Fibroblast of skin of scalp (primary cell): Measurements from ENCODE around the gene MARCHF3. TPM values are rescaled to one million over a fixed set of nuclear protein-coding genes. Genes with fewer than 3 reads are reported as not detected.
"Not testable (repeated sequence)": the region's sequence is repeated elsewhere in the genome, so short reads cannot be mapped to it uniquely, and the experiment has no call there.

Experiments
- DNase-seq: peaks from one replicate; pipeline ENCODE4 v3.0.0-alpha.2; 2013
- polyA plus RNA-seq, 2 experiments: library from polyadenylated mRNA; unstranded; fragments of 120-200 nt; gene quantifications; one replicate each; pipeline ENCODE4 v1.2.1, GENCODE V29; 2013; ENCODE audit not compliant: insufficient read length in 2 of 2

Gene MARCHF3, protein sequence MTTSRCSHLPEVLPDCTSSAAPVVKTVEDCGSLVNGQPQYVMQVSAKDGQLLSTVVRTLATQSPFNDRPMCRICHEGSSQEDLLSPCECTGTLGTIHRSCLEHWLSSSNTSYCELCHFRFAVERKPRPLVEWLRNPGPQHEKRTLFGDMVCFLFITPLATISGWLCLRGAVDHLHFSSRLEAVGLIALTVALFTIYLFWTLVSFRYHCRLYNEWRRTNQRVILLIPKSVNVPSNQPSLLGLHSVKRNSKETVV
- 1.8 TPM for polyA plus RNA-seq (2013, experiment 1 of 2; ENCODE audit: insufficient read length)
- 1.4 TPM for polyA plus RNA-seq (2013, experiment 2 of 2; ENCODE audit: insufficient read length)

DNA sequence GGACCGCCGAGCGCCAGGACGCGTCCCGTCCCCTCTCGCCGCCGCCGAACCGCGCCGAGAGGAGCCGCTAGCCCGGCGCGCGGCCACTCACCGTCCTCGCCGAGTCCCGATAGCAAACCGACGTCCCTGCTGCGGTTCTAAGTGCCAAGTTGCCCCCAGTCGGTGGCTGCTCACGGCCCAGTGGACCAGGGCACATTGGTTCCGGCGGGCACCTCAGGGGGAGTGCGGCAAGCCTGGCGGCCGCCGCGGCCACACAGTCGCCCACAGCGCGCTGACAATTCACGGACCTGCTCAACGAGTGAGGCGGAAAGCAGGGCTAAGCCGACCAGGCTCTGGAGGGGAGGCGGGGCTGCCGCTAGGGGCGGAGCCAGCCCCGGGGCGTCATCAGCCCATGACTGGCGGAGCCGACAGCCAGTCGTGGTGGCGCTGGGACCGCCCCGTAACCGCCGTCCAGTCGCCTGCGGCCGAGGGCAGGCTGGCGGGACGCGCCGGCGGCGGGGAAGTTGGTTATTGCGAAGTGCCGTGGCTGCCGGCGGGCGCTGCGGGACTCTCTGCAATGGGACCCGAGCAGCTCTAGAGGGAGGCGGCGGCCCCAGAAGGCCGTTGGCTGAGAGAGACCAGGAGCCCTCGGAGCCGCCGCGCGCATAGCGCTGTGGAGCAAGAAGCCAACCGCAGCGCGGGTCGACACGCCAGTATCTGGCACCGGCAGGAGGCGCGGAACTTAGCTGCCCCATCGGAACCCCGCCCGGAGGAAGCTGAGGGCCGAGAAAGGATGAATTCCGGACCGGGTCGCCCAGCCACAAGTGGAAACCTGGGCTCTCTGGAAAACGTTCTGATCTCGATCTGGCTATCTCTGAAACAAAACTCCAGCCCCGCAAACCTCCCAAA, at the start of gene MARCHF3:
MARCHF3 (minus strand) TSS at position 300 of the 888 bp plus-strand sequence. CDS start 112,387 bp downstream, outside the sequence.
- peak; percentile 94 for DNase-seq

DNA sequence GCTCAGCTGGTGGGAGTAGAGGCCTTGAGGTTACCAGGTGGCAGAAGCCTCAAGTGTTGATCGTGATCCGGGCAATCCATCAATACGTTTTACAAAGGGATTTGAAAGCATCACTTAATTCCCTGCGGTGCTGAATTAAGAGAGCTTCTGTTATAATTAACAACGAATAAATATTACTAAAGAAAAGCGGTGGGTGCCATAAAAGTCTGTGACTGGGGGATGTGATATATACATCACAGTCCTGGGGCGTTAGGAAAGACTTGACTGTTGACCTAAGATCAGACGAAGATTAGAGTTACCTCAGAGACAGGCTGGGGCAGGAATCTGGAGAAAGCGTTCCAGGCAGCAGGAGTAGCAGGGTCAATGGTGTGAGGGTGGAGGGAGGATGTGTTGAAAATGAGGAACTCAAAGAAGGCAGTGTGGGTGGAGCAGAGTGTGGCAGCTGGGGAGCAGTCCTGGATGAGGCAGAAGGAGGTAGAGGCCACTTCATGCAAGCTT, 49.7 kb upstream of the MARCHF3 start:
- DNase-seq = no peak

DNA sequence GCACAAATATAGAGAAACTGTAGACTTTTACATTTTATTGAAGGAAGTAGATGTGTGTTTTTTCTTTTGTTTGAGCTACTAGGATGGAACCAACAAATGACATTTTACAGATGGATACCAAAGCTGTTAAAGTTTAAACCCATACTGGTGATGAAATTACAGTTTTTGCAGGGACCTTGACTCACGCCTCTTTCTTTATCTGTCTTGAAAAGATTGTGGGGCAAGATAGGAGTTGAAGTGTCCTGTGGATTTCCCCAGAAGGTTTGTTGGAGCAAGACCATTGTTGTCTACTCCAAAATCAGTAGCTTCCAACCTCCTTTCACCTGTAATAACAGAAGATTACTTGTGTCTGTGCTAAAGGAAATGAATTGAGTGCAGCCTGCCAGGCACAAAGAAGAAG, 47.0 kb upstream of the MARCHF3 start:
- DNase-seq = no peak

DNA sequence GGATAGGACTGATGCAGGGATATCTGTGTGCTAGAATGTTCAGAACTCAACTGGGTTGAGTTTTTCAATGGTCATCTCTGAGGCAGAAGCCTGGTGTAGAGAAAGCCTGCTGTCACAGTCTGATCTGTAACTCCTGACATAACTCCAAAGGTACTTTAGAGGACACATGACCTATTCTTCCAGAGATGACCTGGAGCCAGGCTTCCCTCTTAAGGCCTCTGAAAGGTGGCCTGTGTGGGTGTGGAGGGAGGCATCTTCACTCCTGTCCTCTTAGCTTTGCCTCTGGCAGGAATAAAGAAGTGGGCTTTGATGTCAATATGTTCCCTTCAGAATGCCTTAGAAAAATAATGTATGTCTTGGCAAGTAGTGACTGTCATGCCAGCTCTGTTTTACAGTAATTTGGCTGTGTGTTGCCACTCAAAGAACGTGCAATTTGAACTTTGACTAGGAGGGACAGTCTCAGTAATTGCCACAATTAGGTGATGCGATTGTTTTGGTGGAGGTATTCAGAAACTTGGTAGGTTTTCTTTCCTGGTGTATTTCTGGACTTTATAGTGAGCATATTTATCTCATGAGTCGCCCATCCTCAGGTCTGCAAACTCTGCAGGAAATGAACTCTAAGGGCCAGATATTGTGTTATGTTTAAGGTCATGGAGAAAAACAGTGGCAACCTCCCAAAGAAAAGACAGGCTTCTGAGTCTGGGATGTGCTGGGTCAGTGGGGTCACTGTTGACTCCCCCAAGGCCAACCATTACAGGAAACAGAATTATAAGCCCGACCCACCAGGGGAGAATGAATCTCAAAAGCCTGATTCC, 46.2 kb upstream of the MARCHF3 start:
- DNase-seq = peak; percentile 28

DNA sequence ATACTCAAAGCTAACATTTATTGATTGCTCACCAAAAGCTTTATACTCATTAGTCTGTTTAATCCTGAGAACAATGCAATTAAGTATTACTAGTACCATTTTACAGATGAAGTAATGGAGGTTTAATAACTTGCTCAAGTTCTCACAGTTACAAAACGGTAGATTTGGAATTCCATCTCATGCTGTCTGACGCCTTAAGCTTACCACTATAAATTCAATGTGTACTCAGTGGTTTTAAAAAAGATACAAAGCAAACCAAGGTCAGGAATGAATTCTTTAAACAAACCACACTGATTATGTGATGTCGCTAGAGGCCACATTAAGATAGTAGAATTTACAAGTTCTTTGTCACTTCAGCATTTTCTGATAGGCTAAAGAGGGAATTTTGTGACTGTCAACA, 44.1 kb upstream of the MARCHF3 start:
- DNase-seq = no peak

DNA sequence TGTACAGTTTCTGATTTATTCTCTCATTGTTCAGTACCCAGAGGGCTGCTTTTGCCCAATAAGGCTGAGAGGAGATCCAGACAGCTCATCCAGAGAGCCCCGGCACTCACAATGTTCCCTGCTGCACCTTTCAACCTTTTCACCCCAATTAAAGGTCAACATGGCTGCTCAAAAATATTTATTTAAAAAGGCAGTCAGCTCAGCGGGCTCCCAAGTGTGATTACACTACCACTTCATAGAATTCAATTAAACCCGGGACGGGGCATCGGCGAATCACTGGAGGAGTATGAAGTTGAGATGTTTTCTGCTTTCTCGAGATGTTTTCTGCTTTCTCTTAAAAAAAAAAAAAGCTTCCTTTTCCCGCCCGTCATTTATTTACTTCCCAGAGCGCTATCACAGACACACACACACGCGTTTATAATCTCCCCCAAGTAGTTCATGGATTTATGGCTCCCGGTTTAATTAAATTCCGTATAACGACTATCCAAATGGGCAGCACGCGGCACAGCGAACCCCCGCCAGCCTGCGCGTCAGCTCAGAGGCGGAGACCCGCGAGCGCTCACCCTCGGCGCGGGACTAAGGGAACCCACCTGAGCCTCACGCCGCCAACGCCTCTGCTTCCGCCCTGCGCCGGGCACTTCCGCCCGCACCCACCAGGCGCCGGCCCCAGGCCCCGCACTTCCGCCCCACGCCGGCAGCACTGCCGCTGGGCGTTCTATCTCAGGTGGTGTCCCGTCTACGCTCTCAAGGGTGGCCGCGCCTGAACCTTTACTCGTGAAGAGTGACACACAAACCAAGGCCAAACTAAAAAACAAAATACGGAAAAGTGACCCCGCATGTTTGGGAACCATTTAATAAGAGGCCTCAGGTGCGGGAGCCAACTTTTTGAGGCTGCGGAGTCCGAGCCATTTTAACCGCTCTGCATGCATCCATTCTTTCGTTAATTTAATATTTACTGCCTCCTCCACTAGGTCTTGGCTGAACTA, 42.8 kb upstream of the MARCHF3 start, which contains the start of gene C5orf63:
C5orf63 (minus strand) TSS at position 642 of the 986 bp plus-strand sequence. CDS start 14,507 bp downstream, outside the sequence.
- no peak for DNase-seq

DNA sequence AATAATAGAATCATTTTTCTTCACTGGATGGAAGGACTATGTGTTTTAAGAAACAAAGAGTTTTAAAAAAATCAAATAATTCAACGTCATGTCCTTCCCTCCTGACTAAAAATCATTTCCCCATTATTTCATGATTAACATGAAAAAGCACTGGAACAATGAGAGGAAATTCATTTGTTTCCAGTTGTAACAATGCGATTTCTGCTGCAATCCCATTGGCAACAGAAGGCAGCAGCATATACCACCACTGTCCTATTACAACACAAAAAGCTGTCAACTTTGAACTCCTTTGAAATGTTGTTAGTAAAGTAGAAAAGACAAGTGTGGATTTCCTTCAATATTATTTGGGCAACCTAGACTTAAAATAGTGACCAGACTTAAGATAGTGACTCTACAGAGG, 39.9 kb upstream of the MARCHF3 start:
- no peak for DNase-seq

DNA sequence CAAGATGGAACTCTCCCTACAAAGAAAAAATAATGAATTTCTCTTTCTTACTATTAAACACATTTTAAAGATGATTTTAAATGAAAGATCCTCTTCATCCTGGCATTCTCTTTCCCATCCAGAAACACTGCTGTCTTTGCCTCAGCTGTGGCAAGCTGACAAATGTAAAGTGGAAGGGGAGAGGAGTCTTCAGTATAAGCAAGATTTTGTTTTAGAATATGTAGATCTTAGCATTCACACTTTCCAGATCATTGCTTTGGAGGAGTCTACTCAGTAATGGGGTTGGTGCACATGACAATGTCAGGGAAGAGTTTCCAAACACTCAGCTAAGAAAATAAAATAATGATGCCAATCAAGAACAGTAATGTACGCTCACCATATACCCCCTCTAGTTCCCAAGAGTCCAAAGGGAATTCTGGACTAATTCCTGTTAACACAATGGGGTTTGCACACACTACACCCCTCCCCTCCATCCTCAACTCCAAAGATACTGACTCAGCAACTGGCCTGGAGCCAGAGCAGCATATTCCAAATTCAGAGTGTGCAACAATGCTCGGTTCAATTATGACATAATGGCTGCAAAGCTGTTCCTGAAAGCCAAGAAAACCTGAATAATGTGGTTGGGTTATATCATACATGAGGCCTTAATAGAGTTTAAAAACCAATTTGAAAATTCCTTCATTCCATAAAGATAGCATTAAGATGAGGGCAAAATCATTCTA, 38.3 kb upstream of the MARCHF3 start:
- DNase-seq = peak; percentile 89

DNA sequence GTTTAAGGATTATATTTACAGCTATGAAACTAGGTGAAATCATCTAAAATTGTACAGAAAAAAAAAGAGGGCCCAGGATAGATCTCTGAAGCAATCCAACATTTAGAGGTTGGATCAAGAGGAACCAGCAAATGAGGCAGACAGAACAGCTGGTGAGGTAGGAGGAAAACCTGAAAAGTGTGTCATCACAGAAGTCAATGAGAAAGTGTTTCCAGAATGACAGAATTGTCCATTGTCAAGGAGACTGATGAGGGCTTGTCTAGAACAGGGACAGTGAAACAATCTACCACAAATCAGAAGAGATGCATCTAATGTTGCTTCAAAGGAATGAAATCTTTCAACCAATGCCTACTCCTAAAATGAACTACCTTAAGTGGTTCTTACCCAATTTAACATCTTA, 36.4 kb upstream of the MARCHF3 start:
- DNase-seq = no peak

DNA sequence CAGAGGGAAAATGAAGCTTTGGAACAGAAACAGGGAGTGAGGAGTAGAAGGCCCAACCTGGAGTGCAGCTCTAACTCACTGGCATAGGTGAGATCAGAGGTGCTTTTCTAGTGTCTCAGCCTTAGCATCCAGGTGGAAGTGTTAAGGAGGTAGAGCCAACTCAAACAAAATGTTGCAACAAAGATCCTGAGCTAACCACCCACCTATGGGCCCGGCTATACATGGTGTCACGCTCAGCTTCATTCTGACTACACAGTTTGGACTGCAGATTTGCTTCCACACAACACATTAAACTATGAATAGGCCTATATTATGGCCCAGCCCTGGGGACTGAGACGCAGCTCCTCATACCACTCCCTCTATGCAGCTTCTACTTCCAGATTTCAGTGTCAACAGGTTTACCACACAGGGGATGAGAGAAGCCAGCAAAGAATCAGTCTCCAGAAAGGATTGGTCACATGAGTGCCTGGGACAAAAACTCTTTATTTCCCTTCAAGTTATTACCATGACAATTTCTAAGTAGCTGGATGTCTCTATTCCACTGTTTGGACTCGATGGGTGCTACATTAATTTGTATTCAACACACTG, 34.0 kb upstream of the MARCHF3 start:
- no peak for DNase-seq

DNA sequence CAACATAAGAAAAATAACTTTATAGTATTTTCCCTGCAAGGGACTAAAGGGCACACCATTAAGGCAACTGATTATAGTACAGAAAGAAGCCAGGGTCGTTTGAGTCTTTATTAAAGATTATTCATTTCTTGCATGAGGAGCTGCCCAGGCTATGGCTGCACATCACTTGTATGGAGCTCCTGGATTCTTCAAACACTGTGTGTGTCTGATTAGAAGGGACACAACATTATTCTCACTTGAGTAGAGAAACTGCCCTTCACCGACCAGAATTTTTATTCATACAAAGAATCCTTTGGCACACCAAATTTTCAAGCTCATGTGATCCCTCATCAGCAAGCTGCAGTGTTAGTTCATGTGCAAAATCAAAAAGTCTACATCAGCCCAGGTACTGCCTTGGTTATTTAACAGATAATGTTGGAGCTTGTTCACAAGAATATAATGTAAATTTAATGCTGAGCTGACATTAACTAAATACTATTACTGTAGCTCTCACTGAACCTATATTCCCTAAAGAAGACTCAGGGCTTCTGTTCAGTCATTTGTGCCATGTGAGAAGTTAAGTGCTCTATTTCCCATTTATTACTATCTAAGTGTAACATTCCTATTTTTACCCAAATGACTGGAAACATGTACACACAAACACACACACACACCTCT, 33.0 kb upstream of the MARCHF3 start:
- no peak for DNase-seq

DNA sequence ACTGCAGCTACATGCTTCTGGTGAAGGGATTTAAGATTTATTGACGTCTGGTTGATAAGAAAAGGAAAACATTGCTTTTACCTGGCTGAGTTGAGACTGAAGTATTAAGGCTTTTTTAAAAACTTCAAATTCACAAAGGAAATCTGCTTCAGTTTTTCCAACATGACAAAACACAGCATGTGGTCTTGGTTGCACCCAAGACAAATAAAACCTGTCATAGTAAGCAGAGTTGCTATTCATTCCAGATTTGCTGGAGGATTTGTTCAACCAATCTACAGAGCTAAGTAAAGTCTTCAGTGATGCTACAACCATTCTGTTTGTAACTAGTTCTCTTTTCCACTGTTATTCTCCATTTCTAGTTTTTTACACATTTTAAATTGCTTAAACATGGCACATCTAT, 31.6 kb upstream of the MARCHF3 start:
- no peak for DNase-seq

DNA sequence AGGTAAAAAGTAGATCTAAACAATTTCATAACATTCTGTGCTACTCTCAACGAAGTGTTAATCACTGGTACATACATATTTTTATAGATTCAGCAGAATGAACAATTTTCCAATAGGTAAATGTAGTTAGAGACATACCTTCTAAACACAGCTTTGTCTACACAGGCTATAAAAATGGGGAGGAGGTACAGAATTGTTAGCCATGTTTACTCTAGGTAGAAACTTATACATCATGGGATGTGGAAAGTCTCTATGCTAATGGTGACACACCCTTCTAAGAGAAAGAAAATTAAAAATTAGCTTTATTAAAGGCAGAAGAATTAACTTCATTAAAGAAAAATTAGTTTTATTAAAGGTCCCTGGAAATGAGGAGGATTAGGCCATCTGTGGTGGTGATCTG, 31.2 kb upstream of the MARCHF3 start:
- no peak for DNase-seq

DNA sequence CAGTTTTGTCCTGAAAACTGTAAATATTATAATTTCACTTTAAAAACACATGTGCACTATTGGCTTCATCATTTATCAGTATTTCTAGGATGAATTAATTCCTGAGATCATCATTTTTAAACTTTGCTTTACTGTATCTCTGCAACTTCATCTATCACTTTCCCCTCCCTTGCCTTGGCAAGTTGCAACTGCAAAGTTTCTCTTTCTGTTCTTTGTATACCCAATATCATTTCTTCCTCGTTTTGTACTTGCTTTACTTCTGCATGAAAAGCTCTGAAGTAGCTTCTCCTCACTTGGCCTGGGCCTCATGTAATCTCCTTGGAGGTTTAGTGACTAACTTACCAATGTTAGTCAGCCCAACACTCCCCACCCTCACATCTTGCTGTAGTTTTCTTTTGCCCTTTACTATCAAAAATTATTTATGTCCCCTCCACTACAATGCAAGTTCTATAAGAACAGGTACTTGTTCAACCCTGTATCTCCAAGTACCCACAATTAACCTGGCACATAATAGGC, 30.2 kb upstream of the MARCHF3 start:
- no peak for DNase-seq

DNA sequence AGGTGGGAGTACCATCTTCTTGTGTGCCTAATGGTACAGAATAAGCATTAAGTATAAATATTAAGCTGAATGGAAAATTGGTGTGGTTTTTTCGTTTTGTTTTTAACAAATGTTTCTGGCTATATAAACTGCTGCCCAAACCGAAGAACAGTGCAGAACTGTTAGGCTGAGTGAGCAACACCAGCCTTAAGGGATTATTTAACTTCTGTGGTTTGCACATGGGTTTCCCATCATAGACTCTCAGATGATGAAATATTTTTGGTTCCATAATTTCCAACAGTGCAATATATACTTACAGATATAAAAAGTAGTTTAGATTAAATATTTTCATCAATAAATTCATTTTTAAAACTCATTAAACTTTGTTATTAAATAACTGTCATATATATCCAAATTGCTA, 26.5 kb upstream of the MARCHF3 start:
- DNase-seq = no peak

DNA sequence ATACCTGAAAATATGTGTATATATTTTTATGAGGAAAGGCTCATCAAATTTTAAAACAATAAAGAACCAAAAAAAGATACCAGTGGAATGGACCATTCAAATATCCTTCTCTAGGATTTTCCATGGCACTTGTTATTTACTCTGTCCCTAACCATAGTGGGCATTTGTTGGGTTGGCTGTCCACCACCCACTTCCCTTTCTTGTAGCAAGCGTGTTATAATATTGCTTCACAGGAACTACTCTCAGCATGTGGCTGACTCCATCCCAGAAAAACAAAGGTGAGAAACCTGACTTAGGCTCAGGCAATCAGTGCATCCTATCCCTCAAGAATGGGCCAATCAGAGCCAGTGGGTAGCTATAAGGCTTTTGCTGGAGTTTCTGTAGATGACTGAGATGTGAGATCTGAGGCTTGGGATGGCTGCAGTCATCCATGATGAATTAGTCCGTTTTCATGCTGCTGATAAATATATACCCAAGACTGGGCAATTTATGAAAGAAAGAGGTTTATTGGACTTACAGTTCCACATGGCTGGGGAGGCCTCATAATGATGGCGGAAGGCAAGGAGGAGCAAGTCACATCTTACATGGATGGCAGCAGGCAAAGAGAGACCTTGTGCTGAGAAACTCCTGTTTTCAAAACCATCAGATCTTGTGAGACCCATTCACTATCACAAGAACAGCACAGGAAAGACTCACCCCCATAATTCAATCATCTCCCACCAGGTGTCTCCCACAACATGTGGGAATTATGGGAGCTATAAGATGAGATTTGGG, 25.7 kb upstream of the MARCHF3 start:
- no peak for DNase-seq

DNA sequence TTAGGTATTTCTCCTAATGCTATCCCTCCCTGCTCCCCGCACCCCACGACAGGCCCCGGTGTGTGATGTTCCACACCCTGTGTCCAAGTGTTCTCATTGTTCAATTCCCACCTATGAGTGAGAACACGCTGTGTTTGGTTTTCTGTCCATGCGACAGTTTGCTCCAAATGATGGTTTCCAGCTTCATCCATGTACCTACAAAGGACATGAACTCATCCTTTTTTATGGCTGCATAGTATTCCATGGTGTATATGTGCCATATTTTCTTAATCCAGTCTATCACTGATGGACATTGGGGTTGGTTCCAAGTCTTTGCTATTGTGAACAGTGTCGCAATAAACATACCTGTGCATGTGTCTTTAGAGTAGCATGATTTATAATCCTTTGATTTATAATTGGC, 23.2 kb upstream of the MARCHF3 start:
- DNase-seq = not testable (repeated sequence)

DNA sequence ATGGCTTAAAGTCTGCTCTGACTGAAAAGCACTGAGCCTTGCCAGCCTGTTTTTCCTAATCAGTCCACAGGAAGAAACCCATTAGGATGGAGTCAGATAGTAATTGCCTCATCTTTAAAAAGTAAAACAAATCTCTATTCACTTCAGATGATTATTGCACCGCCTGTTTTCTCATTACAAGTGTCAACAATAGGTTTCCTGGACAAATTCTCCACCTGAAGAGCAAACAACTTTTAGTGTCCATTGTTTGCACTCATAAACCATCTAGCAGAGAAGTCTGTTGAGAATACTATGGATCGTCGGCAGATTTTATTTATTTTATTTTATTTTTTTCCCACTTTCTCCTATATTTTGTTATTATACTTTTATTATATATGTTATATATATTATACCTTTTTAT, 22.7 kb upstream of the MARCHF3 start:
- no peak for DNase-seq

DNA sequence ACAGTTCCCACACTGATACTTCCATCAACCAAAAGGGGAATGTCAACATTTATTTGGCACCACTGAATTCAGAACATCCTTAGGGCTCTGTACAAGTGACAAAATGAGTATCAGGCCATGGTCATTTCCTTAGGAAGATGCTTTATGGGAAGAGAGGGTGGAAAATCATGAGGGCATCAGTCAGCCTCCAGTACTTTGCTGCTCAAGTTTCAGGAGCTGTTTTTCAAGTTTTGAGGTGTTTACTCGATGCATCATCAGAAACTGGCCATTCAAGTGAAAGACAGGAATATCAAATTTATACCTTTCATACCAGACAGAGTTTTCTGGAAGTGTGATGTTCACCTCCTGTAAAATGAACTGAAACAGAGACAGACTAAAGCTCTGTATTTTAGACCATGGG, 21.2 kb upstream of the MARCHF3 start:
- no peak for DNase-seq
